Suppressor macrophage (primary cell): ENCODE measurements around the gene ZNF316.
"Not testable (repeated sequence)": the region's sequence is repeated elsewhere in the genome, so short reads cannot be mapped to it uniquely, and the experiment has no call there.

Source experiments
- DNase-seq, 4 experiments: peaks; one replicate each; pipeline ENCODE4 v3.0.0-alpha.2; 2020 to 2022

The ZNF316 gene

GRCh38 chr7:6647080-6647479 lies 10.0 kb downstream of the ZNF316 start:
- DNase-seq, result no peak

- no peak for DNase-seq
Observed at GRCh38 chr7:6647541-6647940, 10.4 kb downstream of the ZNF316 start.

GRCh38 chr7:6648066-6648814 lies 11.1 kb downstream of the ZNF316 start:
- DNase-seq, result no peak

GRCh38 chr7:6648815-6649104 lies 11.6 kb downstream of the ZNF316 start:
- DNase-seq, result no peak

GRCh38 chr7:6649241-6649961 lies 12.3 kb downstream of the ZNF316 start:
- DNase-seq, result no peak

- DNase-seq, result no peak
Observed at GRCh38 chr7:6650086-6650485, 13.0 kb downstream of the ZNF316 start.

- DNase-seq, result no peak
Observed at GRCh38 chr7:6650521-6651011, 13.4 kb downstream of the ZNF316 start.

- DNase-seq, result no peak
Observed at GRCh38 chr7:6651851-6652445, 14.8 kb downstream of the ZNF316 start.

- no peak for DNase-seq
Observed at GRCh38 chr7:6652446-6653011, 15.4 kb downstream of the ZNF316 start.

GRCh38 chr7:6653071-6654003 lies 16.2 kb downstream of the ZNF316 start:
- no peak for DNase-seq

- no peak for DNase-seq
Observed at GRCh38 chr7:6654113-6654841, 17.2 kb downstream of the ZNF316 start.

- DNase-seq, result no peak
Observed at GRCh38 chr7:6654842-6655610, 17.9 kb downstream of the ZNF316 start.

- no peak for DNase-seq
Observed at GRCh38 chr7:6655636-6656385, 18.7 kb downstream of the ZNF316 start.

GRCh38 chr7:6656413-6656812 lies 19.3 kb downstream of the ZNF316 start:
- DNase-seq, result no peak

- DNase-seq, result no peak
Observed at GRCh38 chr7:6658618-6659345, 21.7 kb downstream of the ZNF316 start.

- not testable (repeated sequence) for DNase-seq
Observed at GRCh38 chr7:6670851-6671250, 33.7 kb downstream of the ZNF316 start.

- no peak for DNase-seq
Observed at GRCh38 chr7:6675807-6676405, 38.8 kb downstream of the ZNF316 start.

GRCh38 chr7:6680146-6680545 lies 43.0 kb downstream of the ZNF316 start:
- DNase-seq, result no peak

- DNase-seq, result no peak
Observed at GRCh38 chr7:6691103-6691502, 54.0 kb downstream of the ZNF316 start.
